LNCaP clone FGC (cell line): ENCODE results near the gene SCN3A.

Experiments used
- DNase-seq: peaks from one replicate; pipeline ENCODE4 v3.0.0-alpha.2; 2011; ENCODE audit warnings: low read depth
- H3K4me3 ChIP-seq: 2 replicates; pipeline ENCODE4 v1.5.1; 2011; ENCODE audit warnings: mild to moderate bottlenecking, low read depth, low read length, control low read depth
- TF ChIP-seq, protein P1 (sequence below): IDR thresholded peaks from 2 replicates; pipeline ENCODE4 v1.5.1; 2012; ENCODE audit warnings: mild to moderate bottlenecking; ENCODE audit not compliant: control insufficient read depth, insufficient read depth; ENCODE audit errors: extremely low read depth

Gene SCN3A

GRCh38 chr2:165105926-165106325, 97.9 kb downstream of the SCN3A start:
- DNase-seq, result no peak
- TF ChIP-seq, protein P1, sequence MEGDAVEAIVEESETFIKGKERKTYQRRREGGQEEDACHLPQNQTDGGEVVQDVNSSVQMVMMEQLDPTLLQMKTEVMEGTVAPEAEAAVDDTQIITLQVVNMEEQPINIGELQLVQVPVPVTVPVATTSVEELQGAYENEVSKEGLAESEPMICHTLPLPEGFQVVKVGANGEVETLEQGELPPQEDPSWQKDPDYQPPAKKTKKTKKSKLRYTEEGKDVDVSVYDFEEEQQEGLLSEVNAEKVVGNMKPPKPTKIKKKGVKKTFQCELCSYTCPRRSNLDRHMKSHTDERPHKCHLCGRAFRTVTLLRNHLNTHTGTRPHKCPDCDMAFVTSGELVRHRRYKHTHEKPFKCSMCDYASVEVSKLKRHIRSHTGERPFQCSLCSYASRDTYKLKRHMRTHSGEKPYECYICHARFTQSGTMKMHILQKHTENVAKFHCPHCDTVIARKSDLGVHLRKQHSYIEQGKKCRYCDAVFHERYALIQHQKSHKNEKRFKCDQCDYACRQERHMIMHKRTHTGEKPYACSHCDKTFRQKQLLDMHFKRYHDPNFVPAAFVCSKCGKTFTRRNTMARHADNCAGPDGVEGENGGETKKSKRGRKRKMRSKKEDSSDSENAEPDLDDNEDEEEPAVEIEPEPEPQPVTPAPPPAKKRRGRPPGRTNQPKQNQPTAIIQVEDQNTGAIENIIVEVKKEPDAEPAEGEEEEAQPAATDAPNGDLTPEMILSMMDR, result no peak
- H3K4me3 ChIP-seq, result no peak overlapping the region

DNA sequence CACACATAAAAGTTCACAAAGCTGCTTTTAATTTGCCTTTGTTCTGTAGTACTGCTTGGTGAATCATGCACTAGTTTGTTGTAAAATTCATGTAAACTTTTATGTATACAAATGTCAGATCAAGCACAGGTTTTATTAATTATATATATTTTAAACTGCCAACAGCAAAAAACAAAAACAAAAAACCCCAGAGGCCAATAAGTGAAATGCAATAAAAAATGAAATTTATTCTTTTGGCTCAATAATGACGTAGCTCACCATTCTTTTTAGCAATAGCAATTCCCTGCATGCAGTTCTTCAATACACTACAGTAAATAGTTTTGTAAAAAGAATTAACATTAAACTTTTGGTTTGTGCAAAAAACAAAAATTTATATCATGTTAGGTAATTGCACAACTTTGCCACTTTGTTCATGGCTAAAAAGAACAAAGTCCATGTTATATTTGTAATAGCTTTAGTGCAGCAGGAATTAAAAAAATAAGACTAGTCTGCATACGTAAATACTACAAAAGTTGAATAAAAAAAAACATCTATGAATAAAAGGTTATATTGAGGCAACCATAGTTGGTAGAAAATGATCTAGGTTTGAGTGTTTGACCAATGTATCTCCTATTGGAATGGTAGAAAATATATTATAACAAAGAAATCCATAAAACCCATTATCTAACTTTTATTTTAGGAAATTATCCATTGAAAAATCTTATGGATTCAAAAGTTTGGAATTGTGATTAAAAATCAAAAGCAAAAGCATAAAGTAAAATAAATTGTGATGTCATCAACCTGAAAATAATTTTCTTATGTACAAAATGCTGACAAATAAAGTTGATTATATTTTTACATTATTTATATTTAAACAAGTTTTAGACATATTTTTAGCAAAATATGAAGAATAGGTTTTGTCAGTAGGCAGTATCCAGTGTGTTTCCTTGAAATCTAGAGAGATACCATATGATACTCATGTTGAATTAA, 115.6 kb downstream of the SCN3A start:
- no peak overlapping the region for H3K4me3 ChIP-seq
- TF ChIP-seq, protein P1, result no peak
- no peak for DNase-seq

GRCh38 chr2:165086337-165086736, 117.5 kb downstream of the SCN3A start:
- no peak overlapping the region for H3K4me3 ChIP-seq
- TF ChIP-seq, protein P1, result no peak
- DNase-seq, result no peak

DNA sequence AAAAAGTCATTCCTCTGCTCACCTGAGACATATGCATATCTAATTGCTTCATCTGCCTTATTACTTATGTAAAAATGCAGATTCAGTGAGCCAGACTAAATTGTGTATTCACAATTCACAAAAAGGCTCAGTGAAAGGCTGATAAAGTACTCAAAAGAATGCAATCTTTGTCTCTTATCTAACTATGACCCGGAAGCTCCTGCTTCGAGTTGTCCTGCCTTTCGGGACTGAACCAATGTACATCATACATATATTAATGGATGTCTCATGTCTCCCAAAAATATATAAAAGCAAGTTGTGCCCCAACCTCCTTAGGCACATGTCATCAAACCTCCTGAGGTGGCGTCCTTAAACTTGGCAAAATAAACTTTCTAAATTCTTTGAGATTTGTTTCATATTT, 120.5 kb downstream of the SCN3A start:
- H3K4me3 ChIP-seq, result no peak overlapping the region
- TF ChIP-seq, protein P1, result no peak
- no peak for DNase-seq

- DNase-seq, result no peak
- no peak overlapping the region for H3K4me3 ChIP-seq
- TF ChIP-seq, protein P1, result no peak
Observed at GRCh38 chr2:165082479-165082878, 121.4 kb downstream of the SCN3A start.

GRCh38 chr2:165081276-165081675, 122.6 kb downstream of the SCN3A start:
- TF ChIP-seq, protein P1, result no peak
- no peak overlapping the region for H3K4me3 ChIP-seq
- no peak for DNase-seq

DNA sequence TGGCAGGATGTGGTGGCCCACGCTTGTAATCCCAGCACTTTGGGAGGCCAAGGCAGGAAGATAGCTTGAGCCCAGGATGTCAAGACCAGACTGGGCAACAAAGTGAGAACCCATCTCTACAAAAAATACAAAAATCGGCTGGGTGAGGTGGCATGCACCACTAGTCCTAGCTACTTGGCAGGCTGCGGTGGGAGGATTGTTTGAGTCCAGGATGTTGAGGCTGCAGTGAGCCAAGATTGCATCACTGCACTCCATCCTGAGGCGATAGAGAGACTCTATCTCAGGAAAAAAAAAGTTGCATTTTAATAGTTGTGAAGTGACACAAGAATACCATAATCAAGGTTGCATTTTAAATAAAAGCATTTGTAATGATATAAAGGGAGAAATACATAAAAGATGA, 124.4 kb downstream of the SCN3A start:
- TF ChIP-seq, protein P1, result no peak

More for the DNA sequence above, 124.4 kb downstream of the SCN3A start:
- no peak for DNase-seq
- H3K4me3 ChIP-seq, result no peak overlapping the region
